ENCODE measurements around the gene ISCA1.

Gene ISCA1

DNA sequence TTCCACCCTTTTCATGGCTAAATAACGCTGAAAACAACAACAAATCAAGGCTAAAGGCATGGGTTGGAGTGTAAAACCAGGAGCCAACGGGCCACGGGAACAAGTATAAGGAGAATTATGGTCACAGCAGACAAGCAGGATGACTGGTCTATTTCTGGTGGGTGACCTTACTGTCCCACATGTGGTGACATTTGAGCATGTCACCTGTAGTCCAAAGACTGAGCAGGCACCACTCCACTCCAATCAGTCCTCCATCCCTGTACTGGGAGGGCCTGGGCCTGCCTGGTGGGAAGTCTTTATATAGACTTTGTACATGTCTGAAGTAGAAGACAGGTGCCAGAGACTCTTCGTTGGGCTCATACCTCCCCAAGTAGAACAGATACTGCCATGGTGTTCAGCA lies 59.7 kb downstream of the ISCA1 start:
- DNase-seq: no peak

DNA sequence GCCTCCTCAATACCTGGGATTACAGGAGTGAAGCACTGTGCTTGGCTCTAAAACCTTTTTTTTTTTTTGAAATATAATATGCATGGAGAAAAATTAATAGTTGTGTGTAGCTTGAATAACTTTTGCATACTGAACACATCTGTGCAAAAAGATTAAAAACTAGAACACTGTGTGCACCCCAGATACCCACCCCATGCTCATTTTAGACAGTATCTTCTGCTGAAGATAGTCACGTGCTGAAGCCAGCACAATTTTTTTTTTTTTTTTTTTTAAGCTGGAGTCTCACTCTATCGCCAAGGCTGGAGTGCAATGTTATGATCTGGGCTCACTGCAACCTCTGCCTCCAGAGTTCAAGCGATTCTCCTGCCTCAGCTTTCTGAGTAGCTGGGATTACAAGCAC lies 62.7 kb downstream of the ISCA1 start:
- DNase-seq: no peak

DNA sequence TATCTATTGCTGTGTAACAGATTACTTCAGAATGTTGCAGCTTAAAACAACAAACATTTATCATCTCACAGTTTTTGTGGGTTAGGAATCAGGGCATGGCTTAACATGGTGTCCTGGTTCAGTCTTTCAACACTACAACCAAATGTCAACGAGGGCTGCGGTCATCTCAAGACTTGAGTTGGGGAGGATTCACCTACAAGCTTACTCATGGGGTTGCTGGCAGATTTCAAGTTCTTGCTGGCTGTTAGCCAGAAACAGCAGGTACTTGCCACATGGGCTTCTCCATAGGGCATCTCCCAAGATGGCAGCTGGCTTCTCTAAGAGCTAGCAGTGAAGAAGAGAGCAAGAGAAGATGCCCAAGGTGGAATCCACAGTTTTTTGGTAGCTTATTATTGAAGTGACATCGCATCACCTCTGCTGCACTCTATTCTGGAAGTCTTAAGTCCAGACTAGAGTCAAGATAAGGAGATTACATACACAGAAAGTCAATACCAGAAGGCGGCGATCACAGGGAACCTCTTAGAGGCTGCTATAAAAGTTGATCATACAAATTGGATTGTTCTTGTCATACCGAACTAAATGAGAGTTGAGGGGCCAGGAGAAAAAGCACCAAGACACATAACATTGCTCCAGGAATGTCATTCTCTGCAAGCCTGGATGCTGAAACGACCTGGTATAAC lies 65.1 kb downstream of the ISCA1 start:
- no peak for DNase-seq

Data from inflammatory macrophage (primary cell).